ENCODE results near the gene TM4SF1.

The TM4SF1 gene, protein sequence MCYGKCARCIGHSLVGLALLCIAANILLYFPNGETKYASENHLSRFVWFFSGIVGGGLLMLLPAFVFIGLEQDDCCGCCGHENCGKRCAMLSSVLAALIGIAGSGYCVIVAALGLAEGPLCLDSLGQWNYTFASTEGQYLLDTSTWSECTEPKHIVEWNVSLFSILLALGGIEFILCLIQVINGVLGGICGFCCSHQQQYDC

GRCh38 chr3:149377408-149378364 lies at the start of gene TM4SF1:
TSS of gene TM4SF1 (minus strand) at chr3:149377649. CDS start at chr3:149377547, 102 bp downstream.
- DNase-seq (ENCODE audit: low read depth) = no peak

DNA sequence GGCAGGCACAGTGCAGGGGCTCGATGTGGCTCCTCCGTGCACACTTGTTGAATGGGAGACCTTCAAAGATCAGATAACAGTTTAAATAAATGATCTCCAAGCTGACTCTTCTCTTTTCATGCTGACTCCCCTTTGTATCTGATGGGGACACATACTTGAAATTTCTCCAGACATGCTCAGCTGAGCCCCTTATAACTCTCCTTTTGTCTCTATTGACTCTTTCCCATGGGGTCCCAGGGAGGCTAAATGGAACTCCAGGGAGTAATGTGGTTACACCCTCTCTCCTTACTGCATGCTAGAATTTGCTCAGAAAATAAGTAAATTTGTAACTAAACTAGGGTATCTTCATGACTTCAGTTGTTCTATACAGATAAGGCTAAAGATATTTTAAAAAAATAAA lies 48.9 kb upstream of the TM4SF1 start:
- DNase-seq (ENCODE audit: low read depth) = no peak

GRCh38 chr3:149424918-149425317 lies 47.5 kb upstream of the TM4SF1 start:
- DNase-seq (ENCODE audit: low read depth) = no peak

DNA sequence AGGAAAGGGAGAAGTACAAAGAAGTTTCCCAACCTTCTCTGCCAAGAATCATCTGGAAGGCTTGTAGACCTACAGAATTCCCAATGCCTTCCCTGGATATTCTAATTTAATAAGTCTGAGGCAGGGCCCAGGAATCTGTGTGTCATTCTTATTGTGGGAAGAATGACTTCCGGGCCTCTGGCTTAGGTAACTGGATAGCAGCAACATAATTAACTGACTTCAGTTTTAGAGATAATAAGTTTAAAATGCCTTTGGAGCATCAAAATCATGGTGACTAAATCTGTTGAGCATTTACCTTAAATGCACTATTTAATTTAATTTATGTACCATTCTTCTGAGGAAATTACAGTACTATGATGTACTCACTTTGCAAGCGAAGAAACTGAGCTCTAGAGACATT lies 44.3 kb upstream of the TM4SF1 start:
- DNase-seq (ENCODE audit: low read depth) = no peak

GRCh38 chr3:149419816-149420215 lies 42.4 kb upstream of the TM4SF1 start:
- DNase-seq (ENCODE audit: low read depth) = no peak

- DNase-seq (ENCODE audit: low read depth) = no peak
Measured at GRCh38 chr3:149417727-149418126, 40.3 kb upstream of the TM4SF1 start.

- DNase-seq (ENCODE audit: low read depth) = no peak
Measured at GRCh38 chr3:149417174-149417573, 39.7 kb upstream of the TM4SF1 start.

GRCh38 chr3:149415484-149415883 lies 38.0 kb upstream of the TM4SF1 start:
- no peak for DNase-seq (ENCODE audit: low read depth)

GRCh38 chr3:149414557-149415231 lies 37.2 kb upstream of the TM4SF1 start:
- no peak for DNase-seq (ENCODE audit: low read depth)

- DNase-seq (ENCODE audit: low read depth) = no peak
Measured at GRCh38 chr3:149411583-149411982, 34.1 kb upstream of the TM4SF1 start.

DNA sequence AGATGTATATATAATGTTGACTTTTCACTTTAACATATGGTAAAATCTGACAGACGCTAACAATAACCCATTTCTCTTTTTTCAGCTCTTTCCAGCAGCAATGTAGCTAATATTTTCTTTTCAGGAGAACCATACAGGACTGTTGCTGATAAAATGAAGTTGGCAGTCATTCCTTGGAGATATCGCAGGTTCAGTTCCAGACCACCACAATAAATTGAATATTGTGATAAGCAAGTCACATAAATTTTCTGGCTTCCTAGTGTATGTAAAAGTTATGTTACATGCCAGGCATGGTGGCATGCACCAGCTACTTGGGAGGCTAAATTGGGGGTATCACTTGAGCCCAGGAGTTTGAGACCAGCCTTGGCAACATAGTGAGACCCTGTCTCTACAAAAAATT lies 31.9 kb upstream of the TM4SF1 start:
- DNase-seq (ENCODE audit: low read depth) = no peak

DNA sequence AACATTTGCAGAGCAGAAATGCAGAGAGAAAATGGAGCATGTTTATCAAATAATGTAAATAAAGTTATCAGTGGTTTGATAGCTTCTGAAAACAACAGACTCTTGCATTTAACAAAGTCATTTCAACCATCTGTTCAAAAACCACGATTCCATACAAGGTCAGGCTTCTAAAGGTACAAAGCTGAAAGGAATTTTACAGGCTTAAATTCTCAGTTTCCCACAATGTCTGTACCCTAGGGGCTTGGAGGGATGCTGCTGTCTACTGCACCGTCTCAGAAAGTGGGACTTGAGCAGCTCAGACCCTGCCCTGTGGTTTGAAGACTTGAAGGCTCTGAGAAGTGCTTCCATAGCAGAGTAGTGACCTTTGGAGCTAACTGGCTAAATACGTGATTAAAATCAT lies 30.4 kb upstream of the TM4SF1 start:
- no peak for DNase-seq (ENCODE audit: low read depth)

- no peak for DNase-seq (ENCODE audit: low read depth)
Measured at GRCh38 chr3:149406244-149406752, 28.8 kb upstream of the TM4SF1 start.

DNA sequence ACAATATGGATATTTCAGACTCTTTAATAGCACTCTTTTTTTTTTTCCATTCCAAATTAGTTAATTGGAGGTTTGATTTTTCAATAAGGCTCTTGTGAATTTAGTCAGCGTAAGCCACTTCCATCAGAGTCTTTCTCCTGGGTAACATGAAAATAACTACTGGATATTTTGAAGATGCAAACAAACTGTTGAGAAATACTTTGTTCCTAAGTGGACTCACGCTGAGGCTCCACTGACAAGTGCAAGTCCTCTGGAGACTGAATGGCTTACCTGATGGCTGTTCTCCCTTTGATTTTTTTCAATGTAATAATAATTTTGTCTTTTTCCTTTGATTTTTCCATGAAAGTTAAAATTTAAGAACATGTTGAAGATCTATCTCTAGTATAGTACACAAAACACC lies 26.0 kb upstream of the TM4SF1 start:
- no peak for DNase-seq (ENCODE audit: low read depth)

DNA sequence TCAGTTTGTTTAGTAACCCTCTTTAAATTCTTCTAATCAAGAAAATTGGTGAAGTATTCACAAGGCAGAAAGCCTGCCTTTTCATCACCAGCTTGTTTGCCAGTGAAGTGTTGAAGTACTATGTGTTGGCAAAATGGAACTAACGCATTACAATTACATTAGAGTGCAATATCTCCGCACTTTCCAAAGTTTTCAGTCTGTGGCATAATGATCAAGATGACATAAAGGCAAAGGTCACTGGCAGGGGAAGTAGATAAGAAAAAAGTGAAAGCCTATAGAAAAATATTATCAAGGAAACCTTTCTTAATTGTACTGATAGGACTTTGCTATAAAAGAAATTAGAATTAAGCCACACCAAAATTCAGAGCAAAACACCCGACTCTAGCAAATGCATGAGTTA lies 25.0 kb upstream of the TM4SF1 start:
- no peak for DNase-seq (ENCODE audit: low read depth)

GRCh38 chr3:149401926-149402310 lies 24.5 kb upstream of the TM4SF1 start:
- DNase-seq (ENCODE audit: low read depth) = no peak

- DNase-seq (ENCODE audit: low read depth) = no peak
Measured at GRCh38 chr3:149401212-149401925, 23.9 kb upstream of the TM4SF1 start.

DNA sequence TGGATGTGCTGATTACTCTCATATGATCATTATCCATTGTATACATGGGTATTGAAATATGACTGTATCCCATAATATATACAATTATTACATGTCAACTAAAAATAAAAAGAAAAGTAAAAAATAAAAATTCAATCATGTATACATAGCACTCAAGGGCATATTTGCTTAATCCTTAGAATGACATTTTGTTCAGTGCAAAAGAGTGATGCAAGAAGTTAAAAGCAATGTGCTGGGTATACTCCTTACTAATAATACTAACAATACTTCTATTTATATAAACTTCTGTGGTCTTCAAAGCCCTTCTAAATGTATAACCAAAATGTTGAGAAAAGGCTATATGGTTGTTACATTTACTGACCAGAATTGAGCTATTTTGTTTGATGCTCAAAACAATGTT lies 23.2 kb upstream of the TM4SF1 start:
- DNase-seq (ENCODE audit: low read depth) = no peak

DNA sequence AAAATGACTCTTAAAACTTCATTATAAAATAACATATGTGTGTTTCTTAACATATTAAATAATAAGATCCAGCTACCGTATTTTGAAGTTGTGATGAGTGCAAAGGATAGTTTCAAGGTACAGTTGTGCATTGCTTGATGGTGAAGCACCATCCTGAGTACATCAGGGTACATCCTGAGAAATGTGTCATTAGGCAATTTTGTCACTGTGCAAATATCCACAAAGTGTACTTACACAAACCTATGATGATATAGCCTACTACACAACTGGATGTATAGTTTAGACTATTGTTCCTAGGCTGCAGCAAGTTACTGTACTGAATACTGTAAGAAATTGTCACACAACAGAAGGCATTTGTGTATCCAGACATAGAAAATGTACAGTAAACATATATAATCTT lies 20.8 kb upstream of the TM4SF1 start:
- no peak for DNase-seq (ENCODE audit: low read depth)

- no peak for DNase-seq (ENCODE audit: low read depth)
Measured at GRCh38 chr3:149397528-149397927, 20.1 kb upstream of the TM4SF1 start.

- no peak for DNase-seq (ENCODE audit: low read depth)
Measured at GRCh38 chr3:149396476-149396875, 19.0 kb upstream of the TM4SF1 start.
